Measurements from ENCODE around the gene IL17RD.

IL17RD gene

DNA sequence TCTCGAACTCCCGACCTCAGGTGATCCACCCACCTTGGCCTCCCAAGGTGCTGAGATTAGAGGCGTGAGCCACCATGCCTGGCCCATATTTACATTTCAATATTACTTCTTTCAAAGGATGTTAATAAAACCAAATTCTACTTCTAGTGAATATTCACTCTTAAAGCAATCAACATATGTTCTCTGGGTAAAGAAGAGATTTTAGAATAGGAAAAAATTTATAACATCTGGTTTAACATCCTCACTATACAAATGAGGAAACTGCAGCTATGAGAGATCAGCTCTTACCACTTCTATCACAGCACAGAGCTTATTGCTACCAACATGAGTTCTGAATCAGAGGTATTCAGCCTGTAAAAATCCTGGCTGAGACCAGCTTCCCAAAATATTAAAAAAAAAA, 48.7 kb downstream of the IL17RD start:
- no peak for DNase-seq (ENCODE audit: low spot score)
- TF ChIP-seq, protein P1, sequence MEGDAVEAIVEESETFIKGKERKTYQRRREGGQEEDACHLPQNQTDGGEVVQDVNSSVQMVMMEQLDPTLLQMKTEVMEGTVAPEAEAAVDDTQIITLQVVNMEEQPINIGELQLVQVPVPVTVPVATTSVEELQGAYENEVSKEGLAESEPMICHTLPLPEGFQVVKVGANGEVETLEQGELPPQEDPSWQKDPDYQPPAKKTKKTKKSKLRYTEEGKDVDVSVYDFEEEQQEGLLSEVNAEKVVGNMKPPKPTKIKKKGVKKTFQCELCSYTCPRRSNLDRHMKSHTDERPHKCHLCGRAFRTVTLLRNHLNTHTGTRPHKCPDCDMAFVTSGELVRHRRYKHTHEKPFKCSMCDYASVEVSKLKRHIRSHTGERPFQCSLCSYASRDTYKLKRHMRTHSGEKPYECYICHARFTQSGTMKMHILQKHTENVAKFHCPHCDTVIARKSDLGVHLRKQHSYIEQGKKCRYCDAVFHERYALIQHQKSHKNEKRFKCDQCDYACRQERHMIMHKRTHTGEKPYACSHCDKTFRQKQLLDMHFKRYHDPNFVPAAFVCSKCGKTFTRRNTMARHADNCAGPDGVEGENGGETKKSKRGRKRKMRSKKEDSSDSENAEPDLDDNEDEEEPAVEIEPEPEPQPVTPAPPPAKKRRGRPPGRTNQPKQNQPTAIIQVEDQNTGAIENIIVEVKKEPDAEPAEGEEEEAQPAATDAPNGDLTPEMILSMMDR (IDR thresholded peaks at IDR 0.05; ENCODE audit: borderline replicate concordance, control extremely low read depth, extremely low read depth, insufficient read depth, missing control alignments), result no peak
- in situ Hi-C loops (cut with MboI; ENCODE audit: low sequenced_read_pairs, unreplicated experiment), result no loop called here

DNA sequence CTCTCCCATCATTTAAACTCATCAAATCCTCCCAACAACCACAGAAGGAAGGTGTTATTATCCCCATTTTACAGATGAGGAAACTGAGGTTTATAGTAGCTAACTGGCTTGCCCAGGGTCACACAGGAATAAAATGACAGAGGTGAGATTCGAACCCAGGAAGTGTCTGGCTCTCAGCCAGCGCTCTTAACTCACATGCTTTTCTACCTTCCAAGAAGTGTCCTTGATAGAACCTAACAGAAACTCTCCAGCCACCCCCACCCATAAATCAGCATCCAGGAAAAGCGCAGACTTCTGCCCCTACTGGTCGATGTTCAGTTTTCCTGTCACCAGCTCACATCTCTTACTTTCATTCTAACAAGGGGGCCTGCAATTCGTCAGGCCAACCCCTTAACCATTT, 52.9 kb downstream of the IL17RD start:
- peak; percentile 36 for DNase-seq (ENCODE audit: low spot score)
- TF ChIP-seq, protein P1 (IDR thresholded peaks at IDR 0.05; ENCODE audit: borderline replicate concordance, control extremely low read depth, extremely low read depth, insufficient read depth, missing control alignments), result peak; percentile 10
- in situ Hi-C loops (cut with MboI; ENCODE audit: low sequenced_read_pairs, unreplicated experiment), result no loop called here

DNA sequence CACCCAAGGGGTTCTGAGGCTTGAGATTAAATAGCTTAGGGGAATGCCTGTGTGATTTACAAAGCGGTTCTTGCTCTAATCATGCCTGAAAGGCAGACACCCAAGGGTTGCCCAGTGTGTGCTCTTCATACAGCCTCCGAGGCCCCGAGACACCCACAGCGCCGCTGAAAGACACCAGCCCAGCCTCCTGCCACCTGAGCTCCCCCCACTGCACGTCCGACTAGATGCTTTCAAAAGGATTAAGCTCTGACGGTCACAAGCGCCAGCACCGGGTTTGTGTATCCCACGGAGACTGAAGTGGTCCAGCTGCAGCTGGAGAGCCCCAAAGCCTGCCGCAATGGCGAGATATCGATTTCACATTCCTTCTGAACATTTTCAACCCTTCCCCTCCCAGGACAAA, 54.4 kb downstream of the IL17RD start:
- DNase-seq (ENCODE audit: low spot score), result no peak
- TF ChIP-seq, protein P1 (IDR thresholded peaks at IDR 0.05; ENCODE audit: borderline replicate concordance, control extremely low read depth, extremely low read depth, insufficient read depth, missing control alignments), result no peak

DNA sequence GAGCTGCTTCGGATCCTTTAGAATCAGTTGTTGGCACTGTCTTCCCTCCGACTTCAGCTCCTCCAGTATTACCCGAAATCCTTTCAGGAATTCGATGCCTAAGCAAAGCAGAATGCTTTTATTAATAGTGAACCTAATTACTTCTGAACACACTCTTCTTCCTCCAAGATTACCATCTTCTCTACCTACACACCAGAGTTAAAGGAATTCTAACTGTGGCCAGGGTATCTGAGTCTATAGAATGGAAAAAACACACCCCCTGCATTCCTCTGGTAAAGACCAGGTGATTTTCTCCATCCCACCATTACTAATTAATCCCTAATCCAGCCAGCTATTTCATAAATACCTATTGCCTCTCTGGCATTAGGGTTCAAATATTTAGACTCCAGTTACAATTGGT, 54.9 kb downstream of the IL17RD start:
- in situ Hi-C loops (cut with MboI; ENCODE audit: low sequenced_read_pairs, unreplicated experiment), result no loop called here
- no peak for DNase-seq (ENCODE audit: low spot score)
- TF ChIP-seq, protein P1 (IDR thresholded peaks at IDR 0.05; ENCODE audit: borderline replicate concordance, control extremely low read depth, extremely low read depth, insufficient read depth, missing control alignments), result no peak

More for the DNA sequence above, 54.4 kb downstream of the IL17RD start:
- in situ Hi-C loops (cut with MboI; ENCODE audit: low sequenced_read_pairs, unreplicated experiment), result no loop called here

DNA sequence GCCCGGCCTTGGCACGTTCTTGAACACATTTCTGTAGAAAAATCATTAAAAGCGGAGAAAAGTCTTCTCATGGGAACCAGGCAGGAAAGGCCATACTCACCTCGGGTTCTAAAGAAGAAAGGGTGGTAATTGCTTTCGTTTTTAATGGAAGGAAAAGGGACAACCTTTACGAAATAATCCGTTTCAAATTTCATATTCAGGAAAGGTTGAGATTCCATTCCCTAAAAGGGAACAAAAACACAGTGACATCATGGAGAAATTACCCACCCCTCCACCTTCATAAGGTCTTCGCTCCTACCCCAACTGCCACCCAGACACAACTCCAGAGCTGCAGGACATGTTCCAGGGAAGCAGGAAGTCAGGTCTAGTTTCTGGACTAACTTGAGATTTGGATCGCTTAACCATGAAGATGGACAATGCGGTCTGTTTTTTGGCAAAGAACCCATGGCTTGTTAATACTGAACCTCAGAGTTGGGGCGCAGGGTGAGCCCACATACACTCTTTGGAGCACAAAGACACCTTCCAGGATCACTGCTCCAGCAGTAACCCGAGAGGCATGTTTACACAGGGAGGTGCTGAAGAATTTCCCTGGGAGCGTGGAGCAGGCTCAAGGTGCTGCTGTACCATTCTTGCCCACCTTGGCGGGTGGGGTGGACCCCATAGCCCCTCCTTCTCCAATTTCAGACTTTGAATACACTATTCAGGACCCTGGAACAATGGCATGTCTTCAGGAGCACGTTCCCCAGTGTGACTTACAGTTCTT, 55.5 kb downstream of the IL17RD start:
- DNase-seq (ENCODE audit: low spot score), result no peak
- TF ChIP-seq, protein P1 (IDR thresholded peaks at IDR 0.05; ENCODE audit: borderline replicate concordance, control extremely low read depth, extremely low read depth, insufficient read depth, missing control alignments), result no peak
- in situ Hi-C loops (cut with MboI; ENCODE audit: low sequenced_read_pairs, unreplicated experiment), result no loop called here

DNA sequence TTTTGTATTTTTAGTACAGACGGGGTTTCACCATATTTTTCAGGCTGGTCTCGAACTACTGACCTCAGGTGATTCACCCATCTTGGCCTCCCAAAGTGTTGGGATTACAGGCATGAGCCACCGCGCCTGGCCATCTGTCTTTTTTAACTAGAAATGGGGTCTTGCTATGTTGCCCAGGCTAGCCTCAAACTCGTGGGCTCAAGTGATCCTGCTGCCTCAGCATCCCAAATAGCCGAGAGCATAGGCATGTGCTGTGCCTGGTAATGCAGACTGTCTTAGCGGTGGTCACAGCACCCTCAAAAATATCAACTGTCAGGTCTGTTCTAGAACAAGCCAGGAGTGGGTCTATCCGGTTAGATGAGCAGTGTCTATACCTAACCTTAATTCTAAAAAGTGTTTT, 56.5 kb downstream of the IL17RD start:
- no peak for DNase-seq (ENCODE audit: low spot score)
- in situ Hi-C loops (cut with MboI; ENCODE audit: low sequenced_read_pairs, unreplicated experiment), result no loop called here
- TF ChIP-seq, protein P1 (IDR thresholded peaks at IDR 0.05; ENCODE audit: borderline replicate concordance, control extremely low read depth, extremely low read depth, insufficient read depth, missing control alignments), result no peak

All from GM13976 (cell line).